GM23338 (cell line): ENCODE measurements around the gene SYCN. TPM values are rescaled to one million over a fixed set of nuclear protein-coding genes. Genes with fewer than 3 reads are reported as not detected.

Source experiments
- ATAC-seq: fragments of 200-7000 bp; cut with Tn5 transposase; 3 replicates; pipeline ENCODE4 v1.9.1; 2020
- DNase-seq: peaks from one replicate; pipeline ENCODE4 v3.0.0-alpha.2; 2015; ENCODE audit warnings: low spot score
- H2AFZ ChIP-seq: fragments of 200-600 bp; sonication (generic); 2 replicates; pipeline ENCODE4 v1.8.0; 2016; ENCODE audit warnings: antibody characterized with exemption, mild to moderate bottlenecking, moderate library complexity
- H3F3A ChIP-seq: fragments of 200-600 bp; sonication (generic); replicated peaks from 2 replicates; pipeline ENCODE4 v1.8.0; 2017; ENCODE audit warnings: antibody characterized with exemption, mixed run types, low read depth
- H3K27ac ChIP-seq: fragments of 200-600 bp; sonication (generic); 2 replicates; pipeline ENCODE4 v1.6.1; 2016; ENCODE audit warnings: low read depth
- H3K27me3 ChIP-seq: fragments of 200-600 bp; sonication (generic); 2 replicates; pipeline ENCODE4 v1.8.0; 2016; ENCODE audit warnings: mild to moderate bottlenecking, mixed run types, moderate library complexity; ENCODE audit not compliant: insufficient read depth
- H3K36me3 ChIP-seq: fragments of 200-600 bp; sonication (generic); 2 replicates; pipeline ENCODE4 v1.8.0; 2016; ENCODE audit warnings: mild to moderate bottlenecking; ENCODE audit not compliant: insufficient read depth
- H3K4me1 ChIP-seq: fragments of 200-600 bp; sonication (generic); 2 replicates; pipeline ENCODE4 v1.8.0; 2016; ENCODE audit warnings: mild to moderate bottlenecking, moderate library complexity; ENCODE audit not compliant: insufficient read depth
- H3K4me2 ChIP-seq: fragments of 200-600 bp; sonication (generic); 2 replicates; pipeline ENCODE4 v1.7.1; 2017; ENCODE audit warnings: mixed run types
- H3K4me3 ChIP-seq: fragments of 200-600 bp; sonication (generic); 2 replicates; pipeline ENCODE4 v1.6.1; 2016; ENCODE audit warnings: mixed run types
- H3K79me2 ChIP-seq: fragments of 200-600 bp; sonication (generic); replicated peaks from 2 replicates; pipeline ENCODE4 v1.8.0; 2017; ENCODE audit warnings: mild to moderate bottlenecking; ENCODE audit not compliant: insufficient read depth
- H3K9me2 ChIP-seq: fragments of 200-600 bp; sonication (generic); 2 replicates; pipeline ENCODE4 v1.8.0; 2017; ENCODE audit not compliant: insufficient read depth
- H4K20me1 ChIP-seq: fragments of 200-600 bp; sonication (generic); replicated peaks from 2 replicates; pipeline ENCODE4 v1.8.0; 2017; ENCODE audit warnings: mild to moderate bottlenecking; ENCODE audit not compliant: insufficient read depth
- H3K27ac Mint-ChIP-seq: 2 replicates; pipeline ENCODE4 v1.8.0; 2020; ENCODE audit warnings: inconsistent platforms, mild to moderate bottlenecking, moderate library complexity, mixed read lengths
- H3K27me3 Mint-ChIP-seq: 3 replicates; pipeline ENCODE4 v1.8.0; 2022; ENCODE audit warnings: low read depth, mild to moderate bottlenecking, moderate library complexity, mixed read lengths, inconsistent platforms; ENCODE audit not compliant: insufficient read depth, poor library complexity
- H3K36me3 Mint-ChIP-seq: 3 replicates; pipeline ENCODE4 v1.8.0; 2021; ENCODE audit warnings: low read depth, mild to moderate bottlenecking, inconsistent platforms, moderate library complexity, mixed read lengths
- H3K4me1 Mint-ChIP-seq: 3 replicates; pipeline ENCODE4 v1.8.0; 2020; ENCODE audit warnings: mild to moderate bottlenecking, inconsistent platforms, mixed read lengths
- H3K4me3 Mint-ChIP-seq: 3 replicates; pipeline ENCODE4 v1.8.0; 2021; ENCODE audit warnings: moderate library complexity, mild to moderate bottlenecking, inconsistent platforms, mixed read lengths
- H3K9me3 Mint-ChIP-seq: 3 replicates; pipeline ENCODE4 v1.8.0; 2020; ENCODE audit warnings: moderate library complexity, mild to moderate bottlenecking, inconsistent platforms, mixed read lengths
- CREB1 ChIP-seq: fragments of 250-450 bp; sonication (Bioruptor Pico); IDR thresholded peaks from 2 replicates; pipeline ENCODE4 v1.5.0; 2020; ENCODE audit warnings: low read depth, mild to moderate bottlenecking, moderate library complexity
- CTCF ChIP-seq, 2 experiments: fragments of 200-600 bp in 1 of 2; sonication (generic) in 1 of 2; conservative IDR thresholded peaks; 2 replicates each; pipeline versions ENCODE4 v1.5.1 to v1.6.1; 2016 to 2017; ENCODE audit warnings: antibody characterized with exemption in 2 of 2, low read depth in 2 of 2, mild to moderate bottlenecking in 2 of 2, moderate library complexity in 1 of 2
- ETS1 ChIP-seq: IDR thresholded peaks from 2 replicates; pipeline ENCODE4 v1.6.1; 2016; ENCODE audit warnings: antibody characterized with exemption
- EZH2 ChIP-seq: fragments of 200-600 bp; sonication (generic); IDR thresholded peaks from one replicate; pipeline ENCODE4 v1.8.0; 2017; ENCODE audit warnings: antibody characterized with exemption, mild to moderate bottlenecking, low read depth; ENCODE audit not compliant: unreplicated experiment
- EZH2phosphoT487 ChIP-seq: fragments of 200-600 bp; sonication (generic); IDR thresholded peaks from one replicate; pipeline ENCODE4 v1.8.1; 2018; ENCODE audit warnings: antibody characterized with exemption; ENCODE audit not compliant: unreplicated experiment
- JUNB ChIP-seq: IDR thresholded peaks from one replicate; pipeline ENCODE4 v1.6.1; 2016; ENCODE audit warnings: antibody characterized with exemption; ENCODE audit not compliant: unreplicated experiment
- NANOG ChIP-seq: IDR thresholded peaks from 2 replicates; pipeline ENCODE4 v1.6.1; 2016; ENCODE audit warnings: antibody characterized with exemption, borderline replicate concordance
- POLR2AphosphoS5 ChIP-seq: IDR thresholded peaks from 2 replicates; pipeline ENCODE4 v1.6.1; 2016; ENCODE audit warnings: antibody characterized with exemption, low read depth
- REST ChIP-seq: IDR thresholded peaks from one replicate; pipeline ENCODE4 v1.6.1; 2018; ENCODE audit warnings: antibody characterized with exemption; ENCODE audit not compliant: unreplicated experiment
- STAT1 ChIP-seq: IDR thresholded peaks from one replicate; pipeline ENCODE4 v1.6.1; 2016; ENCODE audit warnings: antibody characterized with exemption; ENCODE audit not compliant: unreplicated experiment
- ZNF114 ChIP-seq: fragments of 250-450 bp; sonication (Bioruptor Pico); IDR thresholded peaks from 2 replicates; pipeline ENCODE4 v1.5.0; 2020; ENCODE audit warnings: mild to moderate bottlenecking, moderate library complexity
- ZNF331 ChIP-seq: fragments of 250-450 bp; sonication (Bioruptor Pico); IDR thresholded peaks from 2 replicates; pipeline ENCODE4 v1.5.0; 2020; ENCODE audit warnings: low read depth, mild to moderate bottlenecking, moderate library complexity
- ZNF462 ChIP-seq: fragments of 250-450 bp; sonication (Bioruptor Pico); IDR thresholded peaks from 2 replicates; pipeline ENCODE4 v1.5.0; 2020; ENCODE audit warnings: mild to moderate bottlenecking, moderate library complexity
- polyA plus RNA-seq: library from polyadenylated mRNA; unstranded; fragments of >200 nt; fragmentation: Nextera tagmentation; extraction: Ambion mirVana; gene quantifications from 2 replicates; pipeline ENCODE4 v1.2.1, GENCODE V29; 2016
- total RNA-seq: library from RNA; depleted of rRNA; stranded (reverse); fragments of >200 nt; shearing (Covaris generic); gene quantifications from 2 replicates; pipeline ENCODE4 v1.2.3, GENCODE V29; 2014

Gene SYCN
- total and polyA plus RNA-seq, 2 experiments from 2014 or later: not detected

- H3K4me3 Mint-ChIP-seq: peak overlapping the region; percentile 32; the same call in 1 of the 3 replicates
- peaks cover 30% of the 10 kb centered on the region for H3K27me3 ChIP-seq
Observed at GRCh38 chr19:39194832-39195542, 9.1 kb downstream of the SYCN start.

More at GRCh38 chr19:39194832-39195542, 9.1 kb downstream of the SYCN start:
- no peaks in the 10 kb centered on the region for H3K79me2 ChIP-seq
- H3K4me3 ChIP-seq: no peak overlapping the region
- no peak overlapping the region for H3K27ac ChIP-seq
- H3K36me3 ChIP-seq: no peaks in the 10 kb centered on the region
- peaks cover 6% of the 10 kb centered on the region for H3K4me1 ChIP-seq
- Mint-ChIP-seq H3K27me3 (peaks cover 35% of the 10 kb centered on the region), H3K4me1 (peaks cover 21% of the 10 kb centered on the region), H3K9me3 (peaks cover 3% of the 10 kb centered on the region; the same call in 2 of the 3 replicates), H3K36me3 (no peaks in the 10 kb centered on the region; the same call in 2 of the 3 replicates), H3K27ac (peak overlapping the region; percentile 37; the same call in 1 of the 2 replicates)
- no peak overlapping the region for H3K4me2 ChIP-seq
- ATAC-seq (no peak), DNase-seq (no peak)
- H4K20me1 ChIP-seq: no peaks in the 10 kb centered on the region
- H3K9me2 ChIP-seq: no peaks in the 10 kb centered on the region
- peak overlapping the region; percentile 56; the same call in 1 of the 2 replicates for H2AFZ ChIP-seq
- no peaks in the 10 kb centered on the region for H3F3A ChIP-seq
- TF ChIP-seq ETS1: no peak
- no peak for TF ChIP-seq STAT1
- no peak for TF ChIP-seq NANOG
- TF ChIP-seq ZNF462: no peak
- TF ChIP-seq EZH2: no peak
- TF ChIP-seq JUNB: no peak
- no peak for TF ChIP-seq POLR2AphosphoS5
- no peak for TF ChIP-seq EZH2phosphoT487
- TF ChIP-seq CTCF (conservative IDR thresholded peaks at IDR 0.05; ENCODE audit: low read depth in 2 of 2): no peak
- TF ChIP-seq ZNF114 (CRISPR knock-in tag): no peak
- no peak for TF ChIP-seq CREB1 (CRISPR knock-in tag)
- TF ChIP-seq ZNF331 (CRISPR knock-in tag): no peak
- no peak for TF ChIP-seq REST
